NCI-H446 (cell line): ENCODE data around the gene OR2K2.
"Not testable (repeated sequence)": the region's sequence is repeated elsewhere in the genome, so short reads cannot be mapped to it uniquely, and the experiment has no call there.

Source experiments
- DNase-seq, 2 experiments: peaks; one replicate each; lab custom pipeline; 2025; lab: John Stamatoyannopoulos, UW

The OR2K2 gene

GRCh38 chr9:111330124-111330523, at the start of gene OR2K2:
TSS of gene OR2K2 (minus strand) at chr9:111330224. CDS start at chr9:111328433, 1,791 bp downstream.
- no peak for DNase-seq

DNA sequence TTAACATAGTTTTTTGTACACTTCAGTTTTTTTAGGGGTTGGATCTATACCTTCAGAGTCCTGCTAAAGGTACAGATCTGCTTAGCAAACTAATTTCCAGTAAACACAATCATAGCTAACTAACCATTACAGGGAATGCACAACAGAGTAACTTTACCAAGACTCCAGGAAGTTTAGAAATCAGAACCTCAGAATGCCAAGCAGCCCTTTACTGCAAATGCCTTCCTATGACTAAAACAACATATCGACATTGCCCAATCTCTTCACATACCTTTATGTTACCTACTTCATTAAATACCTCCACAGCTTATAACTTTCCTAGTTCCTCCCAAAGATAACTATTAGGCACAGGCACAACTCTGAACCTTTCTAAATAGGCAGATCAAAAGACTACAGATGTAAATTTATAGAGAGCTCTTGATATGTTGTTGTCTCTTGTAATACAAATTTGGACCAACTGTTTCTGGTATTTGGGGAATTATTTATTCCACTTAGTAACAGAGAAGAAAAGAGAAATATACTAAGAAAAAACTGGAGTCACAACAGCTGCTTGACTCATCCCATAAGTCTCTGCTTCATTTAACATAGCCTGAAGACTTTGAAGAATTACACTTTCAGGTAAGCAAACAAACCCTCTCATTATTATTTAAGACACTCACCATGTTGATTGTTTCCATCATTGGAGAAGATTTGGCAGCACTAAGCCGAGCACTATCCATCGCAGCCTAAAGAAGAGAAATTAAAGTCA, 46.0 kb upstream of the OR2K2 start:
- no peak for DNase-seq

GRCh38 chr9:111375062-111375461, 45.0 kb upstream of the OR2K2 start:
- no peak for DNase-seq

GRCh38 chr9:111372297-111372696, 42.3 kb upstream of the OR2K2 start:
- no peak for DNase-seq

DNA sequence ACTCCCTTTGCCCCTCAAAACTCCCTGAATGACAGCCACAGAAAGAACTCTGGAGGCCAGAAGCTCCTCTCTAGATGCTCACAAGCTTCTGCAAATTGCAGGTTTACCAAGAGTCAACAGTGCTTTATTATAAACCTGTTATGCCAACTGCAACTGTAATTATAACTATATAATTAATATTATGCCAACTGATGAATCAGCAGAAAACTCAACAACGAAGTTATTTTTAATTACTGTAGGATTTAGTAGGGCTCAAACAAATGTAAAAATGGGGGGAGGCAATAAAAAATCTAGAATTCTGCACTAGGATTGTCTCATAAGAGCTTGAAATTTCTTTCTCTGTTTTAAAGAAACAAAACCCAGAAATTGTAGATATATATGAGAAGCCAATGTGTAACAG, 37.0 kb upstream of the OR2K2 start:
- no peak for DNase-seq

- DNase-seq = no peak
Measured at GRCh38 chr9:111362526-111362925, 32.5 kb upstream of the OR2K2 start.

- no peak for DNase-seq
Measured at GRCh38 chr9:111360881-111361280, 30.9 kb upstream of the OR2K2 start.

DNA sequence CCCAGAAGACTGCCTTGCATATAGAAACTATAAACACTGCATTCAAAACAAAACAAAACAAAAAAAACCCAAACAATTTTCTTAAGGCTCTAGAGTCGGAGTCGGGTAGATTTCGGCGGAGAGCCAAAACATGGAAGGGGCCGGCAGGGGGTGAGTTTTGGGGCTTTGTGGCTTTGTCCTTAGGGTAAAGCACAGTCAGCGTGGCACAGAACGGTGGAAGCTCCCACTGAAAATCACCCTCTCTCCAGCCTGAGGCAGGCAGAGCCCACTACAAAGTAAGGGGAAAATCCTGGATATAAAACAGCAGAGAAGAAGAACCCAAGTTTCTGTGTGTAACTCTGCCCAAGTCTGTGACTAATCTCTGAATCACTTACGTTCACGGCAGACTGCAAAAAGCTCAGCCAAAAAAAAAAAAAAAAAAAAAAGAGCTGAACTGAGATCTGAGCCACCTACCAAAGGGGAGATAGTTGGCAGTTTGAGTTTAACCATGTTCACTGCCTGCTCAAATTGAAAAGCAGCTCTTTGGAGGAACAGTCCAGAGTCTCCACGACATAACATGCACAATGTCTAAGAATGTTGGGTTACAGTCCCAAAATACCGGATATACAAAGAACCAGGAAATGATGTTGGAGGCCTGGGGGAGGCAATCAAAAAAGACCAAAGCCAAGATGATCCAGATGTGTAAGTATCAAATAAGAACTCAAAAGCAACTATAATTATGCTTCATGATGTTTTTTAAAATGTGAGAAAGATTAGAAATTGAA, 26.6 kb upstream of the OR2K2 start:
- peak in 1 of 2 experiments; percentile 14 for DNase-seq

GRCh38 chr9:111352545-111352944, 22.5 kb upstream of the OR2K2 start:
- no peak for DNase-seq

DNA sequence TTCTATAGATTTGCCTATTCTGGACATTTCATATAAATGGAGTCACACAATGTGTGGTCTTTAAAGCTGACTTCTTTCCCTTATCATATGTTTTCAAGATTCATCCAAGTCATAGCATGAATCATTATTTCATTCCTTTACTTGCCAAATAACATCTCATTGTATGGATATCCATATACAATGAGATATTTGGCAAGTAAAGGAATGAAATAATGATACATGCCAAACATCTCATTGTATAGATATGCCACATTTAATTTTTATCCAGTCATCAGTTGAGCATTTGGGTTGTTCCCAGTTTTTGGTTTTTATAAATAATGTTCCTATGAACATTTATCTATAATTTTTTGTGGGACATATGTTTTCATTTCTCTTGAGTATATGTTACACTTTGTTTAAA, 20.5 kb upstream of the OR2K2 start:
- no peak for DNase-seq

- DNase-seq = no peak
Measured at GRCh38 chr9:111349766-111350165, 19.7 kb upstream of the OR2K2 start.

DNA sequence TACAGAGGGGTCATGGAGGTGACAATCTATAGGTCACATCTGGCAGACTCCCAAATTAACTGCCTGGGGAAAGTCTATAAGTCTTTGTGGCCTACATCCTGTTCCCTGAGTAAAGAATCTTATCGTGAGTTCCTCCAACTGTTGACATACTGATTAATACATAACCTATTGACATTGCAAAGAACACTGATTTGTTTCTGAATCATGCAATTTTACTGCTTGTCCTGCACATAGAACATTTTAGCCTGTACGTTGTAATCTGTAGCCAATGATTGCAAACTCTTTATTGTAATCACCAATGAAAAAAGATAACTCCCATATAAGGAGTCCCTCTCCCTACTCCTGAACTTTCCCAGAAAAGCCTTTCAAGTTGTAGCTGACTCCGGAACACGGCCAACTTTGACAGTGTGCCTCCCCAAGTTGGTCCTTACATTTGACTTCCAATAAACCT, 18.8 kb upstream of the OR2K2 start:
- DNase-seq = no peak

GRCh38 chr9:111334318-111334863, 4.4 kb upstream of the OR2K2 start:
- DNase-seq = not testable (repeated sequence)

DNA sequence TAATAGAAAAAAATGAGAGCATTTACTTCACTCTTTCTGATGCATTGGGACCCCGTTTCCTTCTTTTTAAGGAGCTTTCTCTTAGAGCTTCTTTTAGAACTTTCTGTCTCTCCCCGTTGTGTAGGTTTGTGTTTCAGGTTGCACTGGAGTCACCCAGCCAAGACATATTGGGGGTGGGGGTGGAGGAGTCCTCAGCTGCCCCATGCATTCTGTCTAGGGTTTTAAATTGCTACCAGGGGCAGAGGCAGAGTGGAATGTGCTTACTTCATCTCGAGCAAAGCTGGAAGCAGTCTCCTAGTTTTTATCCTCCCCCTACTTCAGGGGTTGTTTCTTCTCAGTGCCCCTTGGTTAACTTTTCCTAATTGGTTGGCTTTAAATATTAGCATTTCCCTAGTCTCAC, 9.4 kb downstream of the OR2K2 start:
- DNase-seq = no peak

- DNase-seq = no peak
Measured at GRCh38 chr9:111316796-111317195, 13.2 kb downstream of the OR2K2 start.

- DNase-seq = no peak
Measured at GRCh38 chr9:111305914-111306313, 24.1 kb downstream of the OR2K2 start.

- DNase-seq = not testable (repeated sequence)
Measured at GRCh38 chr9:111304000-111304399, 26.0 kb downstream of the OR2K2 start.

- no peak for DNase-seq
Measured at GRCh38 chr9:111301195-111301594, 28.8 kb downstream of the OR2K2 start.

DNA sequence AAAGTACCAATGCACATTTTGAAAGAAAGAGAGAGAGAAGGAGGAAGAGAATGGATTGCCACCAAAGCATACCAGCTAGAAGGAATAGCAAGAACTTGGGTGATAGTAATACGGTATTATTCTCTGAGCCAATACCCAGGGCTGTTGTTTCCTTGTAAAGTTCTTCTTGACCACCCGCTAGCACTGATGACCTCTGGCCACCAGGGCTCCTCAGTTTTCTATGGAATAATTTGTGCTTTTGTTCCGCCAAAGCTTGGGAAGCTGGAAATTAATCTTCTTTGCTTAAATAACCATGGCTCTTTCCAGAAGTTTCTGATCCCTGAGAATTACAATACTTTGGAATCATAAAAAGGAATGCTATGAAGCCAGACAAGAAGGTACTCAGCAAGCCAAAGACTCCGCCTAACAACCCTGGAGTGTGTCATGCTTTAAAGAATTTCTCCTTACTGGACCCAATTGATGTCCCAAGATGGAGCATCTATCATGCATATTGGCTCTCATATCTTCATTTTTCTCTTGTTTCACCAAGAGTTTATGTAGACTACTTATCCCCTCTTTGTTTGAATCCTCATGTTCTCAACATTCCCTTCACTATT, 29.8 kb downstream of the OR2K2 start:
- DNase-seq = no peak

DNA sequence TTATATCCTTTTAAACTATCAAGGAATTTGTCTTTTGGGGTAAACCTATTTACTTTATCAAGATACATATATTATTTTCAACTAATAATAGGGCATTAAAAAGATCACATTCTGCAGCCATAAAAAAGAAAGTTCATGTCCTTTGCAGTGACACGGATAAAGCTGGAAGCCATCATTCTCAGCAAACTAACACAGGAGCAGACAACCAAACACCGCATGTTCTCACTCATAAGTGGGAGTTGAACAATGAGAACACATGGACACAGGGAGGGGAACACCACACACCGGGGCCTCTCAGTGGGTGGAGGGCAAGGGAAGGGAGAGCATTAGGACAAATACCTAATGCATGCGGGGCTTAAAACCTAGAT, 30.4 kb downstream of the OR2K2 start:
- not testable (repeated sequence) for DNase-seq

DNA sequence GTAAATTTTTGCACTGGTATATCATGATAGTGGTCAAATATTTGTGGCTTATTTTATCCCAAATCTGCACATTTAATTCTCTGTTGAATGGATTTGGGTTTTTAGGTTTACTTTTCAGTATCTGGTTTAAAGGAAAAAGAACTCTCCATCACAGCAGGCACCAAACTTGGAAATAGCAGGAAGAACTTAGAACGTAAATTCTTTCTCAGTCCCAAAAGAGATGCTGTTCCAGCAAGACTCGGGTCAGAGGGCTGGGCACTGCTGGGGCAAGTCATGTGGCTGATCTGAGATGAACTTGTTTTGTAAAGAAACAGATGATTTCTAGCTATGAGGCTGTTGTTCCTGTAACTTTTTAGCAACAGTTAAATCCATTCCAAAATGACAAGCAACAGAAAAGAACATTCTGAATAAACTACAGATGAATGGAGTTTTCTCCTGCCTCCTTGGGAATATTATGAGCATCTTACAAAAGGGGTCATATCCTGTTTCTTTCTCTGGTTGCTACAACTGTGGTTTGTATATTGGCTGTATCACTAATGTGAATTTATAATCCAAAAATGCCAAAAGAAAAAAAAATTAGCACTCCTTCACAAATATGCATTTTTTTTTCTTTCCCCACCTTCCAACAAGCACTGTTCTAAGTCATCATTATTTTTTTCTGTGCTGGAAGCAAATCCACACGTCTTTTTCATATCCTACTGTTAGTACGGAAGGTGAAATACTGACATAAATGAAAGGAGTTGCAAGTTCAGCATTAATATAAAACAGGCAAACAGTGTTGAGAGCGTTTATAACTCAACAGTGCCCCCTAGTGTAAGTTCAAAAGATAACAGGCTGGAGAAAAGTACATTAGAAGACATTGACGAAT, 31.1 kb downstream of the OR2K2 start:
- peak; percentile 18 for DNase-seq

- DNase-seq = peak in 1 of 2 experiments; percentile 2
Measured at GRCh38 chr9:111298111-111298510, 31.9 kb downstream of the OR2K2 start.
